Activated CD4-positive, alpha-beta T cell treated with anti-CD3 and anti-CD28 coated beads for 36 hours (primary cell): ENCODE measurements around the gene COASY. TPM values are rescaled to one million over a fixed set of nuclear protein-coding genes. Genes with fewer than 3 reads are reported as not detected.

ENCODE experiments used
- ATAC-seq: fragments of 200-7000 bp; cut with Tn5 transposase; one replicate; pipeline ENCODE4 v1.10.0; 2021; ENCODE audit warnings: mild to moderate bottlenecking, moderate library complexity
- CTCF ChIA-PET: fragments of 350-600 bp; sonication (Branson Sonifier 250); formaldehyde crosslinking; loops from one replicate; lab custom pipeline; 2021; ENCODE audit warnings: antibody characterized with exemption; lab: Charles Lee
- POLR2A ChIA-PET: fragments of 350-600 bp; sonication (Branson Sonifier 250); formaldehyde crosslinking; loops from one replicate; lab custom pipeline; 2021; ENCODE audit warnings: antibody characterized with exemption, inconsistent platforms; lab: Charles Lee
- DNase-seq: peaks from one replicate; pipeline ENCODE4 v3.0.0-alpha.2; 2020
- H3K27ac Mint-ChIP-seq: one replicate; pipeline ENCODE4 v1.8.0; 2021; ENCODE audit warnings: mixed read lengths
- H3K27me3 Mint-ChIP-seq: one replicate; pipeline ENCODE4 v1.8.0; 2021; ENCODE audit warnings: mixed read lengths
- H3K36me3 Mint-ChIP-seq: one replicate; pipeline ENCODE4 v1.8.0; 2021; ENCODE audit warnings: low read depth, mixed read lengths
- H3K4me1 Mint-ChIP-seq: one replicate; pipeline ENCODE4 v1.8.0; 2021; ENCODE audit warnings: mixed read lengths
- H3K4me3 Mint-ChIP-seq: one replicate; pipeline ENCODE4 v1.8.0; 2021; ENCODE audit warnings: mild to moderate bottlenecking, moderate library complexity, mixed read lengths
- H3K9me3 Mint-ChIP-seq: one replicate; pipeline ENCODE4 v1.8.0; 2021; ENCODE audit warnings: low read depth, mixed read lengths
- intact Hi-C, 2 experiments: fragments of 100-400 bp; cut with DNase I in 1 of 2; cut with micrococcal nuclease in 1 of 2; formaldehyde crosslinking; loops; one replicate each; pipeline versions ENCODE4 v1.14.2 to v1.15.1; 2022 to 2024; cut with DNase I, micrococcal nuclease
- total RNA-seq, 2 experiments: library from RNA; stranded (reverse); gene quantifications; one replicate each; pipeline ENCODE4 v1.2.3, GENCODE V29; 2021

COASY gene
- total RNA-seq, 2 experiments from 2014 or later, result 83.3 to 105 TPM

GRCh38 chr17:42563143-42563509, 1.2 kb downstream of the COASY start:
- CTCF ChIA-PET, result interaction anchor here (0.7 to 2.3 kb wide), 6 partner anchors 15 to 1285 kb away, joined by 3 to 8 read pairs (median 3); partner anchors contain the start of genes BECN1, PSMC3IP and TUBG1
- POLR2A ChIA-PET, result interaction anchor here (0.6 kb wide), 3 partner anchors 15 to 491 kb away, joined by 3 to 15 read pairs (median 4); no protein-coding TSS in a partner anchor
- intact Hi-C loops, result loop anchor here (2.0 to 10.0 kb wide), 2 partner anchors 14 to 612 kb away; partner anchors contain the start of genes NBR1 (in 1 of the 2) and PSMC3IP (in 1 of the 2)
- DNase-seq (no peak), ATAC-seq (no peak)
- Mint-ChIP-seq H3K36me3 (peaks cover 24% of the 10 kb centered on the region), H3K9me3 (no peaks in the 10 kb centered on the region), H3K4me1 (peaks cover 35% of the 10 kb centered on the region), H3K27ac (peak overlapping the region; percentile 99), H3K27me3 (no peaks in the 10 kb centered on the region), H3K4me3 (peak overlapping the region; percentile 94)

GRCh38 chr17:42563543-42563942, 1.6 kb downstream of the COASY start:
- DNase-seq, result no peak
- intact Hi-C loops, result loop anchor here (2.0 to 10.0 kb wide), 2 partner anchors 13 to 611 kb away; partner anchors contain the start of genes NBR1 (in 1 of the 2) and PSMC3IP (in 1 of the 2)
- no peaks in the 10 kb centered on the region for H3K27me3 Mint-ChIP-seq
- peaks cover 24% of the 10 kb centered on the region for H3K36me3 Mint-ChIP-seq
- peak overlapping the region; percentile 99 for H3K27ac Mint-ChIP-seq
- peaks cover 37% of the 10 kb centered on the region for H3K4me1 Mint-ChIP-seq
- ChIA-PET CTCF (interaction anchor here (0.7 to 2.3 kb wide), 5 partner anchors 14 to 1285 kb away, joined by 3 to 8 read pairs (median 3); partner anchors contain the start of genes BECN1, PSMC3IP and TUBG1), POLR2A (interaction anchor here (0.6 kb wide), 2 partner anchors 167 to 491 kb away, joined by 4 to 15 read pairs; no protein-coding TSS in a partner anchor)
- ATAC-seq, result no peak
- H3K4me3 Mint-ChIP-seq, result peak overlapping the region; percentile 94
- H3K9me3 Mint-ChIP-seq, result no peaks in the 10 kb centered on the region

DNA sequence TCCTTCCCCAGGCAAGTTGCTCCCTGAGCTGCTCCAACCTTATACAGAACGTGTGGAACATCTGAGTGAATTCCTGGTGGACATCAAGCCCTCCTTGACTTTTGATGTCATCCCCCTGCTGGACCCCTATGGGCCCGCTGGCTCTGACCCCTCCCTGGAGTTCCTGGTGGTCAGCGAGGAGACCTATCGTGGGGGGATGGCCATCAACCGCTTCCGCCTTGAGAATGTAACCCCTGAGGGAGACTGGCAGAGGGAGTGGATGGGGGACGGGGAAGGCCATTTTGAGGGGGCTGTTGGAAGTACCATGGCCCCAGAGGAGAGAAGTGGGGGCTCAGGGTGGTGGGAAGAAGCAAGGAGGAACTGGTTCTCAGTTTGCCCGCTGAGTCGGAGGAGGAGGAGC, 2.0 kb downstream of the COASY start:
- CTCF ChIA-PET, result interaction anchor here (0.7 to 2.3 kb wide), 2 partner anchors 14 to 1285 kb away, joined by 3 to 8 read pairs; partner anchors contain the start of gene PSMC3IP
- no peaks in the 10 kb centered on the region for H3K9me3 Mint-ChIP-seq
- POLR2A ChIA-PET, result interaction anchor here (0.6 kb wide), 1 partner anchor 167 kb away, joined by 15 read pairs; no protein-coding TSS in a partner anchor
- H3K27me3 Mint-ChIP-seq, result no peaks in the 10 kb centered on the region
- DNase-seq, result no peak
- H3K27ac Mint-ChIP-seq, result peak overlapping the region; percentile 48
- peaks cover 28% of the 10 kb centered on the region for H3K36me3 Mint-ChIP-seq
- intact Hi-C loops, result loop anchor here (2.0 to 10.0 kb wide), 2 partner anchors 13 to 611 kb away; partner anchors contain the start of genes NBR1 (in 1 of the 2) and PSMC3IP (in 1 of the 2)
- ATAC-seq, result no peak
- peak overlapping the region; percentile 94 for H3K4me3 Mint-ChIP-seq
- peaks cover 39% of the 10 kb centered on the region for H3K4me1 Mint-ChIP-seq

DNA sequence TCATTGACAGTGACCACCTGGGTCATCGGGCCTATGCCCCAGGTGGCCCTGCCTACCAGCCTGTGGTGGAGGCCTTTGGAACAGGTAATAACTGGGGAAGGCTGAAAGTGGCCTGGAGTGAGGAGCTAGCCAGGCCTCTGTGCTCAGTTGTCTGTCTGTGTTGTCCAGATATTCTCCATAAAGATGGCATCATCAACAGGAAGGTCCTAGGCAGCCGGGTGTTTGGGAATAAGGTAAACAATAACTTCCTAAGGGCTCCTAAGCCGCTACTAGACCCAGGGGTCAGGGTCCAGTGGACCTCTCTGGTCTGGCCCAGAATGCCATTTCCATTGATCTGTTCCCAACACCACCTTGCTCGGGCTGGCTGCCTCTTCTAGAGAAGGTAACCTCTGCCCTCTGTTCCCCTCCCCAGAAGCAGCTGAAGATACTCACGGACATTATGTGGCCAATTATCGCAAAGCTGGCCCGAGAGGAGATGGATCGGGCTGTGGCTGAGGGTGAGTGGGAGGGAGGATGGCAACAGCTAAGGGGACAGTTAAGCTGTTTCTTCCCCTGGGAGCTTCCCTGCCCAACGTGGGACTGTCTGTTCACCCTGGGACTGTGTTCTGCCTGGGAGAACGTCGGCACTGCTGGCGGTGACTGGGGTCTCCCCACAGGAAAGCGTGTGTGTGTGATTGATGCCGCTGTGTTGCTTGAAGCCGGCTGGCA, 3.0 kb downstream of the COASY start:
- intact Hi-C loops, result loop anchor here in 1 of 2 experiments (10.0 kb wide), 1 partner anchor 610 kb away; the partner anchor contains the start of gene NBR1
- ATAC-seq (no peak), DNase-seq (no peak)
- CTCF ChIA-PET, result interaction anchor here (2.3 kb wide), 1 partner anchor 13 kb away, joined by 8 read pairs; the partner anchor contains the start of gene PSMC3IP
- no peak overlapping the region for H3K4me3 Mint-ChIP-seq
- no peaks in the 10 kb centered on the region for H3K27me3 Mint-ChIP-seq
- no peak overlapping the region for H3K27ac Mint-ChIP-seq
- POLR2A ChIA-PET, result no interaction called here
- H3K4me1 Mint-ChIP-seq, result peaks cover 44% of the 10 kb centered on the region
- H3K9me3 Mint-ChIP-seq, result no peaks in the 10 kb centered on the region
- H3K36me3 Mint-ChIP-seq, result peaks cover 38% of the 10 kb centered on the region

DNA sequence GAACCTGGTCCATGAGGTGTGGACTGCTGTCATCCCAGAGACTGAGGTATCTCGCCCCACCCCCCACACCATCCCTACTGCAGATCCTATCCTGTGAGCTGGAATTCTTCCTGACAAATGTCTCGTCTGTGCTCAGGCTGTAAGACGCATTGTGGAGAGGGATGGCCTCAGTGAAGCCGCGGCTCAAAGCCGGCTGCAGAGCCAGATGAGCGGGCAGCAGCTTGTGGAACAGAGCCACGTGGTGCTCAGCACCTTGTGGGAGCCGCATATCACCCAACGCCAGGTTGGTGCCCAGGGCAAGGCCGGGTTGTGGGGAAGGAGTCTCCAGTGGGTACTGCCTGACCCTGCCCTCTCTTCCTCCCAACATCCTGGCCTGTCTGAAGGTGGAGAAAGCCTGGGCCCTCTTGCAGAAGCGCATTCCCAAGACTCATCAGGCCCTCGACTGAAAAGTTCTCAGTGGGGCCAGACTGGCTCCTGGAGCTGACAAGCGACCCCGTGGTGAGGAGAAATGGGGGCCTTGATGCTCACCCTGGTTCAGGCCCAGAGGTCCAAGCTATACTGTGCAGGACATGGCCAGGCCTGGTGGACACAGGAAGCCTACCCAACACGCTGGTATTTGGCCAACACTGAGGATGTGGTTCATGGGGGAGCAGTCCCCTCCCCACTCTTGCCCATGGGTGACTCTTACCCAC, 3.7 kb downstream of the COASY start:
- peaks cover 41% of the 10 kb centered on the region for H3K4me1 Mint-ChIP-seq
- H3K36me3 Mint-ChIP-seq, result peaks cover 45% of the 10 kb centered on the region
- ChIA-PET CTCF (interaction anchor here (0.7 to 4.9 kb wide), 2 partner anchors 12 to 372 kb away, joined by 4 to 29 read pairs; partner anchors contain the start of gene PSMC3IP), POLR2A (interaction anchor here (2.3 kb wide), 1 partner anchor 12 kb away, joined by 8 read pairs; the partner anchor contains the start of gene PSMC3IP)
- intact Hi-C loops, result loop anchor here in 1 of 2 experiments (2.0 to 10.0 kb wide), 2 partner anchors 43 to 609 kb away; partner anchors contain the start of genes NBR1, RETREG3 and TUBG1
- H3K9me3 Mint-ChIP-seq, result no peaks in the 10 kb centered on the region
- peak overlapping the region; percentile 96 for H3K27ac Mint-ChIP-seq
- ATAC-seq (no peak), DNase-seq (no peak)
- no peaks in the 10 kb centered on the region for H3K27me3 Mint-ChIP-seq
- peak overlapping the region; percentile 96 for H3K4me3 Mint-ChIP-seq

DNA sequence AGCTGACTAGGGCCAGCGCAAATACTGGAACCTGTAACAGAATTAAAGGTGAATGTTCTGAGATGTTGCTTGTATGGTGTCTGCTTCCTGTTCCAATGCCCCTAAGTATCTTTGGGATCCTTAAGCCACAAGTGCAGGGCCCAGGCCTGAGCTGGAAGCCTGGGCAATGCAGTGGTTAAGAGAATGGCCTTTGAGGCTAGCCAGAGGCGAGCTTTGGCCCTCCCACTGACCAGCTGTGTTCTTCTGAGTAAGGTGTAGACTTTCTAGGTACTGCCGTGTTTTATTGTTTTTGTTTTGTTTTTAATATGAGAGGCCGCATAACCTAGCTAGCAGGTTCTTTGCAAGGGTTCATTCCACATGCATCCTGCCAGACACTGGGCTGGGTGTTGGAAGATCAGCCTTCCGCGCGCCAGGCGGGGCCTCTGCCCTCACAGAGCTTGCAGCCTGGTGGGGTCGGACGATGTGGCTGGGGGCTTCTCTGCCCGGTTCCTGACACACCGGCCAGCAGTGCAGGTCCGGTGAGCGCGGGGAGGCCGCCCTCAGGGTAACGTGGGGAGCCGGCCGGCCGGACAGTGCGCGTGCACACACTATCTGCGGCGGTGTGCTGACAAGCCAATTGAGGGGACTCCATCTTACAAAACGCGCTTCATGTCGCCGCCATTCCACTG, 4.4 kb downstream of the COASY start:
- H3K27ac Mint-ChIP-seq, result peak overlapping the region; percentile 96
- H3K36me3 Mint-ChIP-seq, result peaks cover 51% of the 10 kb centered on the region
- H3K9me3 Mint-ChIP-seq, result no peaks in the 10 kb centered on the region
- no peaks in the 10 kb centered on the region for H3K27me3 Mint-ChIP-seq
- intact Hi-C loops, result loop anchor here in 1 of 2 experiments (2.0 to 10.0 kb wide), 2 partner anchors 42 to 608 kb away; partner anchors contain the start of genes NBR1, RETREG3 and TUBG1
- DNase-seq (no peak), ATAC-seq (no peak)
- peak overlapping the region; percentile 96 for H3K4me3 Mint-ChIP-seq
- CTCF ChIA-PET, result interaction anchor here (0.6 to 4.9 kb wide), 3 partner anchors 11 to 372 kb away, joined by 3 to 29 read pairs (median 4); partner anchors contain the start of gene PSMC3IP
- H3K4me1 Mint-ChIP-seq, result peaks cover 41% of the 10 kb centered on the region
- POLR2A ChIA-PET, result interaction anchor here (0.5 to 2.3 kb wide), 2 partner anchors 12 to 34 kb away, joined by 5 to 8 read pairs; partner anchors contain the start of gene PSMC3IP

GRCh38 chr17:42566883-42567573, 5.1 kb downstream of the COASY start, which contains the start of gene MLX:
TSS of gene MLX (plus strand) at chr17:42567100. CDS start at chr17:42567125, 25 bp downstream.
- peaks cover 52% of the 10 kb centered on the region for H3K36me3 Mint-ChIP-seq
- intact Hi-C loops, result loop anchor here (1.0 to 10.0 kb wide), 3 partner anchors 10 to 608 kb away; partner anchors contain the start of genes PSMC3IP (in 2 of the 2), NBR1 (in 1 of the 2), RETREG3 (in 1 of the 2) and TUBG1 (in 1 of the 2)
- peaks cover 35% of the 10 kb centered on the region for H3K4me1 Mint-ChIP-seq
- ChIA-PET POLR2A (interaction anchor here (0.5 to 2.3 kb wide), 5 partner anchors 9 to 801 kb away, joined by 3 to 8 read pairs (median 5); partner anchors contain the start of gene PSMC3IP), CTCF (interaction anchor here (0.6 to 4.9 kb wide), 2 partner anchors 10 to 82 kb away, joined by 3 to 29 read pairs; partner anchors contain the start of gene PSMC3IP)
- H3K4me3 Mint-ChIP-seq, result peak within 1 kb of the TSS; percentile 96
- peak within 1 kb of the TSS; percentile 96 for H3K27ac Mint-ChIP-seq
- ATAC-seq, result peak; percentile 74
- no peaks in the 10 kb centered on the region for H3K9me3 Mint-ChIP-seq
- no peaks in the 10 kb centered on the region for H3K27me3 Mint-ChIP-seq
- DNase-seq, result peak; percentile 95

GRCh38 chr17:42568341-42569111, 6.6 kb downstream of the COASY start:
- Mint-ChIP-seq H3K4me1 (peaks cover 28% of the 10 kb centered on the region), H3K36me3 (peaks cover 61% of the 10 kb centered on the region), H3K27ac (peak overlapping the region; percentile 47), H3K4me3 (peak overlapping the region; percentile 96), H3K9me3 (no peaks in the 10 kb centered on the region), H3K27me3 (no peaks in the 10 kb centered on the region)
- POLR2A ChIA-PET, result no interaction called here
- intact Hi-C loops, result loop anchor here in 1 of 2 experiments (10.0 kb wide), 1 partner anchor 606 kb away; the partner anchor contains the start of gene NBR1
- ATAC-seq, result no peak
- CTCF ChIA-PET, result interaction anchor here (0.5 to 4.9 kb wide), 3 partner anchors 9 to 355 kb away, joined by 3 to 29 read pairs (median 4); partner anchors contain the start of gene PSMC3IP
- DNase-seq, result no peak
